IMR-90 (cell line): ENCODE data around the gene PRKAB1. TPM values are rescaled to one million over a fixed set of nuclear protein-coding genes. Genes with fewer than 3 reads are reported as not detected.

Experiments
- ATAC-seq: fragments of 200-7000 bp; cut with Tn5 transposase; 2 replicates; pipeline ENCODE4 v1.9.1; 2020; ENCODE audit warnings: low read depth, mild to moderate bottlenecking, moderate library complexity
- BruUV-seq: library from RNA; stranded (reverse); fragments of 400-500 nt; replicated peaks from 2 replicates; lab custom pipeline; 2021; lab: Mats Ljungman, UMichigan
- CTCF ChIA-PET: fragments of 300-600 bp; formaldehyde crosslinking; extraction: SDS; loops from one replicate; lab custom pipeline; 2021; ENCODE audit warnings: antibody characterized with exemption; lab: Yijun Ruan, JAX
- POLR2A ChIA-PET: fragments of 300-600 bp; sonication (Branson Sonifier 250); formaldehyde crosslinking; loops from one replicate; lab custom pipeline; 2022; ENCODE audit warnings: antibody characterized with exemption; ENCODE audit not compliant: unreplicated experiment; lab: Charles Lee
- DNase-seq: peaks from one replicate; pipeline ENCODE4 v3.0.0; 2013
- H2AFZ ChIP-seq: replicated peaks from 2 replicates; pipeline ENCODE3; 2013; ENCODE audit warnings: low read length, mild to moderate bottlenecking; ENCODE audit not compliant: poor library complexity
- H2AK5ac ChIP-seq: 2 replicates; pipeline ENCODE4 v1.6.1; 2013; ENCODE audit warnings: low read depth, low read length, inconsistent platforms
- H2AK9ac ChIP-seq: replicated peaks from 2 replicates; pipeline ENCODE3; 2013; ENCODE audit warnings: mild to moderate bottlenecking, low read depth, low read length, moderate library complexity; ENCODE audit not compliant: poor library complexity
- H2BK120ac ChIP-seq: 2 replicates; pipeline ENCODE4 v1.6.1; 2013; ENCODE audit warnings: low read depth, low read length, inconsistent platforms
- H2BK15ac ChIP-seq: 3 replicates; pipeline ENCODE4 v1.6.1; 2013; ENCODE audit warnings: low read depth, low read length, inconsistent platforms
- H2BK20ac ChIP-seq: 2 replicates; pipeline ENCODE4 v1.6.1; 2013; ENCODE audit warnings: low read depth, mild to moderate bottlenecking, inconsistent platforms, low read length, moderate library complexity
- H2BK5ac ChIP-seq: 2 replicates; pipeline ENCODE4 v1.6.1; 2013; ENCODE audit warnings: mild to moderate bottlenecking, low read depth, low read length, inconsistent platforms; ENCODE audit not compliant: poor library complexity, severe bottlenecking
- H3K14ac ChIP-seq: replicated peaks from 2 replicates; pipeline ENCODE4 v1.6.1; 2013; ENCODE audit warnings: low read depth, low read length, inconsistent platforms
- H3K18ac ChIP-seq: 2 replicates; pipeline ENCODE4 v1.6.1; 2013; ENCODE audit warnings: low read depth, low read length, control low read depth
- H3K23ac ChIP-seq: 2 replicates; pipeline ENCODE4 v1.6.1; 2013; ENCODE audit warnings: low read depth, low read length, inconsistent platforms
- H3K27ac ChIP-seq: 2 replicates; pipeline ENCODE4 v1.5.1; 2013; ENCODE audit warnings: mild to moderate bottlenecking, control low read depth, low read length; ENCODE audit not compliant: insufficient read depth
- H3K27me3 ChIP-seq: 2 replicates; pipeline ENCODE4 v1.6.1; 2013; ENCODE audit warnings: low read length; ENCODE audit not compliant: control insufficient read depth, insufficient read depth
- H3K36me3 ChIP-seq: 2 replicates; pipeline ENCODE4 v1.6.1; 2013; ENCODE audit warnings: low read length, mixed read lengths; ENCODE audit not compliant: control insufficient read depth, insufficient read depth
- H3K4ac ChIP-seq: 2 replicates; pipeline ENCODE4 v1.6.1; 2013; ENCODE audit warnings: low read depth, low read length, inconsistent platforms
- H3K4me1 ChIP-seq: 2 replicates; pipeline ENCODE4 v1.6.1; 2013; ENCODE audit warnings: low read length, mixed read lengths; ENCODE audit not compliant: control insufficient read depth, insufficient read depth
- H3K4me2 ChIP-seq: 2 replicates; pipeline ENCODE4 v1.6.1; 2013; ENCODE audit warnings: low read depth, mild to moderate bottlenecking, control low read depth, low read length, moderate library complexity
- H3K4me3 ChIP-seq: 2 replicates; pipeline ENCODE4 v1.5.1; 2013; ENCODE audit warnings: low read depth, mild to moderate bottlenecking, control low read depth, low read length, moderate library complexity; ENCODE audit not compliant: insufficient read depth
- H3K56ac ChIP-seq: 2 replicates; pipeline ENCODE4 v1.6.1; 2013; ENCODE audit warnings: low read length, inconsistent platforms; ENCODE audit not compliant: insufficient read depth; ENCODE audit errors: extremely low read depth
- H3K79me1 ChIP-seq, 2 experiments: 2 replicates each; pipeline ENCODE4 v1.6.1; 2013; ENCODE audit warnings: low read length in 2 of 2, inconsistent platforms in 1 of 2, low read depth in 1 of 2
- H3K9ac ChIP-seq: 2 replicates; pipeline ENCODE4 v1.6.1; 2013; ENCODE audit warnings: low read depth, low read length, control low read depth
- H3K9me1 ChIP-seq: 2 replicates; pipeline ENCODE4 v1.6.1; 2013; ENCODE audit warnings: low read length, inconsistent platforms; ENCODE audit not compliant: insufficient read depth
- H3K9me3 ChIP-seq: 2 replicates; pipeline ENCODE4 v1.6.1; 2013; ENCODE audit warnings: low read length; ENCODE audit not compliant: control insufficient read depth, insufficient read depth
- H4K20me1 ChIP-seq: 2 replicates; pipeline ENCODE4 v1.6.1; 2013; ENCODE audit warnings: low read length, inconsistent platforms; ENCODE audit not compliant: insufficient read depth
- H4K5ac ChIP-seq: 2 replicates; pipeline ENCODE4 v1.6.1; 2013; ENCODE audit warnings: mild to moderate bottlenecking, low read depth, low read length, control low read depth
- H4K8ac ChIP-seq, 2 experiments: 2 replicates each; pipeline ENCODE4 v1.6.1; 2013; ENCODE audit warnings: low read depth in 2 of 2, low read length in 2 of 2, control low read depth in 1 of 2, inconsistent platforms in 1 of 2
- H4K91ac ChIP-seq: 2 replicates; pipeline ENCODE4 v1.6.1; 2013; ENCODE audit warnings: low read depth, low read length, inconsistent platforms; ENCODE audit not compliant: insufficient read depth
- USF2 ChIP-seq: fragments of 150-350 bp; IDR thresholded peaks from 2 replicates; pipeline ENCODE4 v1.6.1; 2017; ENCODE audit warnings: mild to moderate bottlenecking, antibody characterized with exemption, low read length, low read depth
- WGBS, 2 experiments: methylation state at CpG; one replicate each; pipeline versions ENCODE4 v1.1.5 to v1.1.7; 2013; ENCODE audit warnings: missing lambda C conversion rate in 2 of 2; ENCODE audit not compliant: insufficient read length in 1 of 2; ENCODE audit errors: extremely low coverage in 2 of 2; 5-methylcytosine and 5-hydroxymethylcytosine counted together
- dilution Hi-C: fragments of 300-500 bp; cut with HindIII; formaldehyde crosslinking; loops from one replicate; pipeline ENCODE4 v1.14.3; 2018; ENCODE audit warnings: low sequenced_read_pairs; ENCODE audit not compliant: unreplicated experiment
- in situ Hi-C: fragments of 300-500 bp; cut with MboI; formaldehyde crosslinking; loops from 3 replicates; pipeline ENCODE4 v1.14.3; 2019; ENCODE audit warnings: low sequenced_read_pairs, inconsistent platforms, mixed read lengths
- intact Hi-C: fragments of 100-400 bp; cut with micrococcal nuclease; formaldehyde crosslinking; loops from 2 replicates; pipeline ENCODE4 v1.10.0; 2022
- polyA plus RNA-seq, 3 experiments: library from polyadenylated mRNA; depleted of rRNA; stranded (reverse); fragments of >200 nt; gene quantifications; 2 replicates each; pipeline ENCODE4 v1.2.3, GENCODE V29; 2012; ENCODE audit warnings: low replicate concordance in 1 of 3
- total RNA-seq: library from RNA; depleted of rRNA; stranded (reverse); fragments of >200 nt; gene quantifications from 2 replicates; pipeline ENCODE4 v1.2.3, GENCODE V29; 2012

The PRKAB1 gene
- total and polyA plus RNA-seq, 2 of the 4 experiments (the other 2 are of a cell fraction): 9.7 to 19.3 TPM

- Histone ChIP-seq H2AK9ac (no peak overlapping the region), H2BK20ac (no peak overlapping the region), H2BK5ac (no peak overlapping the region), H3K4me1 (peaks cover 3% of the 10 kb centered on the region), H4K91ac (no peak overlapping the region), H3K9me1 (no peaks in the 10 kb centered on the region), H3K56ac (no peak overlapping the region), H3K36me3 (peaks cover 10% of the 10 kb centered on the region), H4K8ac (no peak overlapping the region), H3K4me3 (no peak overlapping the region), H3K27me3 (no peaks in the 10 kb centered on the region), H4K20me1 (no peaks in the 10 kb centered on the region), H3K9ac (no peak overlapping the region), H3K14ac (no peak overlapping the region), H2BK120ac (no peak overlapping the region), H2AK5ac (no peak overlapping the region), H3K79me1 (no peaks in the 10 kb centered on the region; a peak in 2 of 4 replicates), H3K23ac (no peak overlapping the region), H2AFZ (no peak overlapping the region), H2BK15ac (no peak overlapping the region), H3K27ac (no peak overlapping the region), H3K4me2 (no peak overlapping the region), H3K4ac (no peak overlapping the region), H3K18ac (no peak overlapping the region), H4K5ac (no peak overlapping the region), H3K9me3 (no peaks in the 10 kb centered on the region)
- ChIA-PET CTCF (no interaction called here), POLR2A (no interaction called here)
- no peak for DNase-seq
- dilution Hi-C loops: no loop called here
- no peak for ATAC-seq
- in situ Hi-C loops: no loop called here
- WGBS, 2 experiments: 100% methylated on average over 1 of the region's 8 CpGs; no CpG with 5 or more reads in 1 of the 2 experiments
- intact Hi-C loops: no loop called here
- no peak for TF ChIP-seq USF2
- no TSS peak for BruUV-seq
These were observed 45.7 kb downstream of the PRKAB1 start for GRCh38 chr12:119713551-119714031.
